Activated CD8-positive, alpha-beta memory T cell treated with anti-CD3 and anti-CD28 coated beads, Interleukin-2, amount 50 U/mL, for 1 hour (primary cell): Measurements from ENCODE around the gene ATP6V0D1.

ENCODE experiments used
- DNase-seq: peaks from one replicate; pipeline ENCODE4 v3.0.0-alpha.2; 2020; ENCODE audit errors: extremely low read depth

The ATP6V0D1 gene

DNA sequence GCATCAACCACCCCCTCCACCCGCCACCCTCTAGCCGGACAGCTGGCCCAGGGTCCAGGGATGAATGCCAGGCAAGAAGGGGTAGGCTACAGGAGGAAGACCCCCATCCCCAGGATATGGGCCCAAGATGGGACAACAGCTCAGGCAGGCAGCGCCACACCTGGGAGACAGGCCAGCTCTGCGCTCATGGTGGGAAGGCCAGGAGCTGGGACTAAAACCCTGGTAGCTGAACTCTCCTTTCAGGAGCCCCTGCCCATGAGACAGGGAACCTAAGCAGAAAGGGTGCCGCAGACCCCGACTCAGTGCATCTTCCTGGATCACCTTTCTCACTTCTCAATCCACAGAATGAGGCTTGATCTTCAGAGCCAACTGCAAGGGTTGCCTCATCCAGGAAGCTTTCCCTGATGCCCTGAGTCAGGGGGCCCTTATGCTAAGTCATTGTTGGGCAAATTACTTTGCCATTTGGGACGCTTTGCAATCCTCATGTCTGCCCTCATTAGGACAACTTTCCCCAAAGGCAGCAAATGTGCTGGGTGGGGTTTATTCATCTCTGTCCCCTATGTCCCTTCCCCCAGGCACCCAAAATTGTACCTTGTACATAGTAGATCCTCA lies 73.7 kb downstream of the ATP6V0D1 start:
- no peak for DNase-seq

DNA sequence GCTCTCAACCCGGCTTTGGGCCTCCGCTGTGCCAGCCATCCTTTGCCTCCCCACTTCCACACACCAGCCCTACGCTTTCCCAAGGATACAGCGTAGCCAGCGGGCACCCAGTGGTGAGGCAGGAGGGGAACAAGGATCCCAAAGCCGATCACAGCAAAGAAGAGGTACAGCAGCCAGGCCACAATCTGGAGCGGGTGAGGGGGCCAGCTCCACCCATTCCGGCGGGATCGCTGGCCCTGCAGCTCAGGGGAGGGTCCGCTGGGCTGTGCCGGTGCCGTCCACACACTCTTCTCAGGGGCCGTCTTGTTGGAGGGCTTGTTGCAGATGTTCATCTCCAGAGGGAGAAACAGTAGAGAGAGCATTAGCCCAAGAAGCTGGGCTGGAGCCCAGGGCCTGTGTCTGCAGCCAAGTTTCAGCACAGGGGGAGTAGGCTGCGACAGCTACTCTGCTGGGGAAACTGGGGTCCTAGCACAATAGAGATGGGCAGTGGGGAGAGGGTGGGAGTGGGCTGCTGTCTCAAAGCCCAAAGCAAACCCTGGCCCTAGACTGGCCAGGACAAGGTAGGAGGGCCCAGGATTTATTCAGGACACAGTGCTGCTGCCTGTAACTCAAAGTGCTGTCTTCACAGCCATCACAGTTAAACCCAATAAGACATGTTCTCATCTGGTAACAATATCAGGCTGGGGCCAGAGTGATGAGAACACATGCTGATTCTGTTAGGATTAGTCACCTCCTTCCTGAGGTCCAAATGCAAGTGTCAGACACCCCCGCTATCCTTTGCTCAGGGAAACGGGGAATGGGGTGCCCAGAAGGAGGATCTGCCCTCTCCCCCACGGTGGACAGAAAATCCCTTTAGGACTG lies 74.6 kb downstream of the ATP6V0D1 start:
- DNase-seq, result no peak

DNA sequence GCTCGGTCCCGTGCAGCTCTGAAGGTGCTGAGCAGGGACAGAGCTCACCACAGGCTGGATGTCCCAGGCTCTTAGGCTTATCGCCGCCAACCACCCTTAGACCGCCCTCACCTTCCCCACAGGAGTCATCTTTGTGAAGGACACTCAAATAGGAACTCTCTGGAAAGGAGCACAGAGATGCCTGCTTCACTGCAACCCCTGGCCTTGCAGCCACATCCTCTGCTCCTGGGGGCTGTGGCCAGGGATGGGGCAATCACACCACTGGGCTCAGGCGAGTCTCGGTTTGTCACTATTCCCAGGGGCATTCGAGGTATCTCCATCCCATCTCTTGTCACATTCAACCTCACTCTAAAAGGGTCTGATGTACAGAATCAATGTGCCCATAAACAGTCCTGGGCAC lies 75.6 kb downstream of the ATP6V0D1 start:
- no peak for DNase-seq

DNA sequence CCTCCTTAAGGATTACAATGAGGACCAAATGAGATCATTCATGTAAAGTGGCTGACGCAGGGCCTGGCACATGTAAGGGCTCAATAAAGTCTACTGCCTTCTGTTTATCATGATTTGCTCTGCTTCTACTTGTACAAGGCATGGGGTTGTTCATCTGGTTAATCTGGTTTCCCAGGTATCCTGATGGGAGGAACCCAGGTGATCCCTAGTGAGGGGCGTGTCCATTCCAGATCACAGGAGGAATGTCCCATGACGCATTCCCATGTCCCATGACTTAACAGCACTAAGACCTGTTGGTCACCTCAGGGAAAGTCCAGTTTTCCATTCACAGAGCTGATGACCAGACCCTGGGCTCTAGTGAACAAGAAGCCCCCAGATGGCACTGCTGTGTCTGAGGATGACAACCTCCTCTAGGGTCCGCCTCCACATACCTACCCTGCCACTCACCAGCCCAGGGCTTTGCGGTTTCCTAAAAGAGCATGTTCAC lies 76.2 kb downstream of the ATP6V0D1 start:
- DNase-seq, result no peak

DNA sequence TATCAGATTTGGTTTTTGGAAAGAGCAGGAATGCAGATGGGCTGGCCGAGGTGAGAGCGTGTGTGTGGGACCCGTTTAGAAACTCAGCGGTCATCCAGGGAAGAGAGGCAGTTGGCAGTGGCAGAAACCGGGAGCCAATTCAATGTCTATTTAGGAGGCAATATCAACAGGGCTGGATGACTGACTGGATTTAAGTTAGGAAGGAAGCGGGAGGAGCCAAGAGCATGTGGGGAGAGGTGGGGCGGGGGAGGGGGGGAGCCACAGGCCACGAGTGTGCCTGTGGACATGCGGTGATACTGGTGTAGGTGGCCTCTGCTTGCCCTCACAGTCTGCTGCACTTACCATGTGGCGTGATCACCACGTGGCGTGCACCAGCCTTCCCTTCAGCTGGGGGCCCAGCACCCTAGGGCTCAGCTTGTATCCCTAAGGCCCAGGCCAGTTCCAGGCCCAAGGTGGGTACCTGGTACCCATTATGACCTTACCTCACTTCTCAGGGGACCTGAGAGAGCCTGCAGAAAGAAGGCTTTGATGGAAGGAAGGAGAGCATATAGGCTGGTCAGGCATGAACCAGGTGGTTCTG lies 76.9 kb downstream of the ATP6V0D1 start:
- no peak for DNase-seq

DNA sequence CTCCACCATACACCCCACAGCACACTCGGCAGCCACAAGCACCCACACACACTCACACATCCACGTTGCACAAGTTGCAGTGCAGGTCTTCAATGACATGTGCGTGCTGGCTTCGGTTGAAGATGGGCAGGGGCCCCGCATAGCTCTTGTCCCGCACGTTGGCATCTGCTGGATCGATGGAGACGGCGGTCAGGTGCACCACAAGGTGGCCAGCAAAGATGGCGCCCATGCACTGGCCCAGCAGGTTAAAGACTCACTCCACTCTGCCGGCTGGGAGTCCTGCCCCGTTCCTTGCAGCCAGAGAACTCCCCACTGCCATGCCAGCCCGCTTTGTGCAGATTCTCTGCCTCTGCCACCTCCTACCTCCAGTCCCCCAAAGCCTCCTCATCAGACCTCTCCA lies 80.1 kb downstream of the ATP6V0D1 start:
- DNase-seq, result no peak

DNA sequence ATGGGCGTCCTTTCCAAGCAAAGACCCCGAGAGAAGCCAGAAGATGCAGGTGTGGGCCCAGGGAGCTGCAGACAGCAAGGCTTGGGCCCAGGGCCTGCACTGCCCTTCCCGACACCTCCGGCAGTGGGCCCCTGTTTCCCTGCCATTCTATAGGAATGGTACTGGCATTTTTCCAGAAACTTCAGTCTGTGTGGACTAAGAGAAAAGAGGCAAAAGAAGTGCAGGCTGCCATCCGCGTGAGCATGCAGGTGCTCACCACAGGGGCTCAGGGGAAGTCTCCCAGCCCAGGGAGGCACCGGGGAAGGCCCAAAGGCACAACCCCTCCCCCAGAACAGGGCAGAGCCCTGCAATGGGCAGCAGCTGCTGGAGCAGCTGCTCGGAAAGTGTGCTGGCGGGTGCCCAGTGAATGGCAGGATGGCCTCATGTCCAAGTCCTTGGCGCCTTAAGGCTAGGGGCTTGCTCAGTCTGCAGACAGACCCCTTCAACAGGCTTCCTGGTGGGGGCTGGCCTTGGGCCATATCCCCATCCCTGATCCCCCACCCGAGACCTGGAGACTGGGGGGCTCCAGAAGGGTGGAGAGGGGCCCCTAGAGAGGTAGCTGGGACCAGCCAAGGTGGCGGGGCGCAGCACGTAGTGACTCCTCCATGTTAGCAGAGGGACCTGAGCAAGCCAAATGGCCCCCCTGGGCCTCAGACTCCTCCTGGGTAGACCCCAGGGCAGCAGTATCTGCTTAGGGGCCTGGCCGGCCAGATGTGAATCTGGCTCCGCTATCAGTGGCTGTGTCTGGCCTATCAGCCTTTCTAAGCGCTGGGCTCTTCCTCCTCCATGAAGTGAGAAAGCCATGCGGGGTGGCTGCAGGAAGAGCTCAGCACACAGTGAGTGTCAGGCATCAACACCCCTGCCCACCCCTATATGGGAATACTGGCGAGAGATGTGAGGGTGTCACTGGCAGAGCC lies 80.9 kb downstream of the ATP6V0D1 start:
- DNase-seq, result no peak

DNA sequence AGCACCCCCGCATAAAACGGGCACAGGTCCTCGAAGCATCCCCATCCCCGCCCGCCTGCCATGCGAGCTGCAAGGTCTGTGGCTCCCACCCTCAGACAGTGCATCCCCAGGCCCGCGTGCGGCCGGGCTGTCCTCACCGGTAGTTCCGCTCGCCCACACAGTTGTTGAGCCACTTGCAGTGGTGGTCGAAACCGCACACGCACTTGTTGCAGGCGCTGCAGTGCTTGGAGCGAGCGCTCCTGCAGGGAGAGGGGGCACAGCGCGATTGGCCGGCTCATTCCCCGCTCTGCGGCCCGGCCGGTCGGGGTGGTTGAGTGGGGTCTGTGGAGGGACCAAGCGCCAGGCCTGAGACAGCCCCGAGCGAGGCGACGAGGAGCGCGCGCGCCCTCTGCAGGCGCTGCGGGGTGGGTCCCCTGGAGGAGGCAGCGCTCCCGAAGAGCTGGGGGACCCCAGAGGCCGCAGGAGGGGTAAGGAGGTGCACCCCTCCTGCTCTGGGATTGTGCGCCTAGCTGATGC lies 81.7 kb downstream of the ATP6V0D1 start:
- no peak for DNase-seq

DNA sequence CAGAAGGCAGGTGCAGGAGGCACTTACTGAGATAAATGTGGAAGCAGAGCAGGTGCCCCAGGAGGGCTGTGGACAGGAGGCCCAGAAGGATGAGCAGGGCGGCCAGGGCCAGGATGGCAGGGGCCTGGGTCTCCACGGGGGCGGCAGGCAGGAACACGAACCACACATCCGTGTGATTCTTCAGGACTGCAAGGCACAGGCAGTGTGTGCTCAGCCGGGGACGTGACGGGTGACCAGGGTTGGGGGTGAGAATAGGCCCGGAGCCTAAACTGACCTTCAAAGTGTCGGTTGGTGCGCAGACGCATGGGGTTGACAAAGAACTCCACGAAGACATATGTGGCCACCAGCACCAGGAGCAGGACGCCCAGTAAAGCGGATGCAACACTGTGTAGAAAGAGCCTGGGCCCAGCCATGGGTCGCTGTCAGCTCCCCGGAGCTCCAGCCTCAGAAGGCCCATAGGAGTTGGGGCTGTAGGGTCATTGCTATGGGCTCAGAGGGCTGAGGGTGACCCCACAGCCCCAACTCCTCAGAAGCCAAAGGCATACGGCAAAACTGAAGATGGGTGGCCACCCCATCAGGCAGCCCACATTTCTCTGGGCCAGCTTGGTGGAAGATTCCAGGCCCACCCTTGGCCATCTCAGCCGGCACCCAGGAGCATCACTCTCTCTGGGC lies 82.3 kb downstream of the ATP6V0D1 start:
- no peak for DNase-seq

DNA sequence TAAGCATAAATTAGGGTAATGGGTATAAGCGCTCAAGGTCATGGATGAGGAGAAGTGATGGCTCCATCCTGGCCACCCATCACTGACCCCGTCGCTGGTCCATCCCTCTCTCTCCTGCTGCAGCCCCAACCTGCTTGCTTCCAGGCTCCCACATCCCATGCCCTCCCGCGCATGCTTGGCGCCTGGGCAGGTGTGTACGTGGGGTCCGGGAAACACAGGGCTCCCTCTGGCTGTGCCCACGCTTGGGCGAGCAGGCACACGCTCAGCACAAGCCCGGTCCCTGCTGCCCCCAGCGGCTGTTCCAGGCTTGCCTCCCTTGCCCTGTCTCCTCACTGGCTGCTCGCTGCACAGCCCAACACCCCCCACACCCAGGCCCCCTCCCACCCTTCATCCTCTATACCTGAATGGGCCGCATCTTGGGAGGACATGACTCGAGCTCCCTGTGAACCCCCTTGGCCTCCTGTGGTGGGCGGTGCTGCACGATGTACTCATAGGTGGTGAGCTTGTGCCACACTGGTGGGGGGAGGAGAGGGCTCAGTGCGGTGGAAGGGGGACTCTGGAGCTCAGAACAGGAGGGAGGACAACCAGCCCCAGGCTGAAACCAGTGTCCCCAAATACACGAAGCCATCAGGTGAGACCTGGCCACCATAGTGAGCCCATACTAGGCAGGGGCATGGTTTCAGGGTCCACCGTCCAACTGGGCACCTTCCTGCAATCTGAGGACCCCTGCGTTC lies 83.0 kb downstream of the ATP6V0D1 start:
- no peak for DNase-seq

DNA sequence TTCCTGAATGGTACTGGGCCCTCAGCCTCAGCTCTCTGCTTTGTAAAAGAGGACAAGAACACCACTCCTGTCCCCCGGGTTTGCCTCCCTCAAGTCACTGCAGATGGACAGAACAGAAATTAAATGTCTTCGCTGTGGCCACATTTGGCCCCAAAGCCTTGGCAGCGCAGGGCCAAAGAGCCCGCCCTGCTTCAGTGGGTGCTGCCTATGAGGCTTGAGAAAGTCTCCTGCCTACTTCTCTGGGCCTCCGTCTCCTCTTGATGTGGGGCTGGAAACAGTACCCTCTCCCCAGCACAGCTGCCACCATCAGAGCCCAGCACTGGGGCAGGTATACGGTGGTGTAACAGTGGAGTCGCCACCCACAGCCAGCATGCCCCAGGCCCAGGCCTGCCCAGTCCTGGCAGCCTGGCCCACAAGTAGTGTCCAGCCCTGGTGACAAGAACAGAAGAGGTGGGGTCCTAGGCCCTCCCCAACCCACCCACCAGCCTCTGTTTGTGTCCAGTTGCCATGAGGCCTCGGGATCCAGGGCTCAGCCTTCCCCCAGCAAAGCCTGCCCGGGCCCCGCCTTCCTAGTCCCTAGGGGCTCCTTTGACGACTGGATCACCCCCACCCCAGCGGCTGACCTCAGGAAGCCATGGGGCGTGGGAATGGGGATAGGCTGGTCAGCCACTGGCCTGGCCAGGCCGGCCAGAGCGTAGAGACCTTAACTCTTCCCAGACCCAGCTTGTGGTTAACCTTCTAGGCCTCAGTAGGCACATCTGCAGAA lies 83.7 kb downstream of the ATP6V0D1 start:
- no peak for DNase-seq

DNA sequence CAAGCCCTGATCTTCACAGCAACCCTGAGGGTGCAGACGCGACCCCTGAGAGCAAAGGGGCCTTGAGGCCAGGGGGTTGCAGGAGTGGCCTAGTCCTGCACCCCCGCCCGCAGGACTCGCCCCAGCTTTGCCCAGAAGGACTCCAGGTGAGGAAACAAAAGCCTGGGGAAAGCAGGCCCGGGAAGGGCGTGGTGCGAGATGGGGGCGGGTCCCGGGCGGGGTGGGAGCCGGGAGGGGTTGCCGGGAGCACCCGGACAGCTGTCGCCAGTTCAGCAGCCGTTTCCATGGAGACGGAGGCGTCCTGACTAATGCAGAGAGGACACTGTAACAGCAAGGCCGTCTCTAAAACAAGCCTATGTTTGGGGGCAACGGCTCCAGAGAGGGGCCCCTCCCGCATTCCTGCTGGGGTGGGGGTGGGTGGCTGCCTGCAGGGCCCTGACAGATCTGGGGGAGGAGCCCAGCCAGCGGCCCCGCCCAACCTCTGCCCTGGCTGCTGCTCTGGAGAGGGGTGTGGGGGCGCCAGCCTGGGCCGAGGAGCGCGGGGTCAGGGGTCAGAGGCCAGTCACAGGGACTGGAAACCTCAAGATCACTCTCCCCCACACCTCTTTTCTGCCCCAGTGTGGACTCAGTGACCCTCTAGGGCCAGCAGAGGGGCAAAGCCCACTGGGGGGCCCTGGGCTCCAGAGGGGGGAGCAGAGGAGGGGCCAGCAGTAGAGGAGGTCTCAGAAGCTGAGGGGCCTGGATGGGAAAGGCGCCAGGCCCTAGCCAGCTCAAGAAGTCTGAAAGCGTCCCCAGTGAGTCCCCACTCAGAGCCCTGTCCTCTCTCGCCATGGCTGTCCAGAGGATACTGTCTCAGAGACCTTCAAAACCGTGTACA lies 84.6 kb downstream of the ATP6V0D1 start:
- no peak for DNase-seq

DNA sequence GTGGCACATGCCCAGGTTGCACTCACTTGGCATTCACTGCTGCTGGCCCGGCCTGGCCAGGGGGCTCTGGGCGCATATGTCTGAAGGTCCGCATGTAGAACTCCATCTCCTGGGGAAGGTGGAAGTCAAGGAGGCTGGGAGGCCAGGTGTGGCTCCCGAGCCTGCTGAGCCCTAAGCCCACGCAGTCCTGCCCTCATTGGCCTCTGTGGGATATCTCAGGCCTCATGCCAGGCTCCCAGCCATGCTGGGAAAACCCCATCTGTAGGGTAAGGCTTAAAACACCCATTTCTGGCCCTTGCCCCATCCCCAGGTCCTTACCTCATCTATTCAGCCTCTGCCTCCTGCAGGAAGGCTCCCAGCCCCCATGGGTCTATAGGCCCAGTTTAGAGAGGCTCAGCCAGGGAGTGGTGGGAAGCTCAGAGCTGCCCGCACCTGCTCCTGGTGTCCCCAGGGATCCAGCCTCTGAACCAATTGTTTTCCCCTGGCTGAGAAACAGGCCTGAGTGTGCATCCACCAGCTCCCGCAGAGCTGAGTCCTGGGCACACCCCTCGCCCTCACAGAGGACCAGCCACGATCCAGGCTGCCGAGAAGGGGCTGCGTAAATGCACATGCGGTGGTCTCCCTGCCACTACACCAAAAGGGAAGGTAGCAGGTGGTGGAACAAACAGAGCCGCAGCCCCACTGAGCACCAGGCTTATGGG lies 85.3 kb downstream of the ATP6V0D1 start:
- DNase-seq, result no peak

DNA sequence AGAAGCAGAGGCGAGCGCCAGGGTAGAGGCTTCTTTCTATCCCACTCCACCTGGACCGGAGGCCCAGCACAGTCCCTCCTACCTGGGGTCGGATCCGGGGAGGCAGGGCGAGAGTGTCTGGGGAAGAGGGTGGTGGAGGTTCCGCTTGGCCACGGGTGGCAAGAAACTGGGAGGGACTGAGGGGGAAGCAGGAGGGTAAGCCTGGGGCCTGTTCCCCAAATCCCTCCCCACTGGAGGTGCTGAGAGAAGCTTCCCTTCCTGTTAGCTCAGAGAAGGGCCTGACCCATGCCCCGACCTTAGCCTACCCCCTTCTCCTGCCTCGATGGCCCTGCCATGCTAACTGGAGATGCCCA lies 85.9 kb downstream of the ATP6V0D1 start:
- DNase-seq, result no peak

DNA sequence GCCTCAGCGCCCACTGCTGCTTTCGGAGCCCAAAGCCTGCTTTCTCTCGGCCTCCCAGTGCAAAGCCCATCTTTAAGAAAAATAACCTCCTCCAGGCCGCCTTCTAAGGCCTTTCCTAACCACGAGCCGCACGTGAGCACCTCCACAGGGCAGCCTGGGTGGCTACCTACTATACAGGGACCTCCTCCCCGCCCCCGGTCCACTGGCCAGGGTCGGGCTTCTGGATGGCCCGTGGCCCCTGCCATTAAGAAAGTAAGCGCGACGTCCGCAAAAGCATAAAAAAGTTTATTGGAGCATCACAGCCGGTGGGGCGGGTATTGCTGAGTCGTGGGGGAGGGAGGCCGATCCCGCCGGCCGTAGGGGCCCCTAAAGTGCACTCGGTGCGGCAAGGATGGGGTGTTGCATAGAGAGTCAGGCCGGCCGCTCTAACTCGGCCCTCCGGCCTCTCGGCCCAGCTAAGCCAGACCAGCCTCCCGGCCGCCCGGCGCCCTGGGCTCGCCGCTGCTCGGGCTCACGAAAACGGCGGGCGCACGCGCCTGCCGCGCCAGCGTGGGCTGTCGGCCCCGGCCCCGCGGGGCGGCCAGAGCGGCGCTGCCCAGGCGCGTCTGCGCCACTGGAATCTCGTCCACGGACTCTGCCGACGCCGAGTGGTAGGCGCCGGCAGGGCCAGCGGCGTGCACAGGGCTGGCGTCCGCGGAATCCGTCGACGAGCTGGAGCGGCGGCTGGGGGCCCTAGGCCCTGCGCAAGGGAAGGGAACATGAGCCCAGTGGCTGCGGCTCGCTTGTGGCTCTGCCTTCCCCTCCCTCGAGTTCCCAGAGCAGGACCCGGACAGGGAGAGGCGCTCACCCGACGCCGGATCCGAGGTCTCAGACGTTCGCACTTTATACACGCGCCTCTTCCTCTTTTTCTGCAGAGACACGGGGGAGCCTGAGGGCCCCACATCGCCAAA lies 86.5 kb downstream of the ATP6V0D1 start:
- no peak for DNase-seq

DNA sequence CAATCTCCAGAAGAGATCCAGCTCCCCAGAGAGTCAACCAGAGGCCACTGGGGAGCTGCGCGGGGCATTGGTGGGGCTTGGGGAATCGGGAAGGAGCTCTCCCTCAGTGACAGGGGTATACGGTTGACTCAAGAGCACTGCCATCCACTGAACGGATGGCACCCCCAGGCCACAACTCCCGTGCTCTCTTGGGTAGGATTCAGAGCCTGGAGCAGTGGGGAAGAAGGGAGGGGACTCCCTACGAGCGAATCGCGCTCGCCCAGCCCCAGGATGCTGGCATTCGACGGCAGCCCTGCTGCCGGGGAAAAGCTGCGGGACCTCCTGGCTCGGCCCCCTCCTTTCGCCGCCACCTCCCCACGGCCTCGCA lies 87.2 kb downstream of the ATP6V0D1 start:
- no peak for DNase-seq
